Breast epithelium (tissue), 3 donors: ENCODE results near the gene ODAD4.

Experiments used
- CTCF ChIP-seq, 3 donors: fragments of 450-650 bp; IDR thresholded peaks; one replicate each; pipeline ENCODE4 v1.5.1; 2016 to 2017; ENCODE audit warnings: antibody characterized with exemption in 3 of 3, mild to moderate bottlenecking in 3 of 3, moderate library complexity in 3 of 3
- POLR2A ChIP-seq: fragments of 450-650 bp; IDR thresholded peaks from one replicate; pipeline ENCODE4 v1.6.1; 2016; ENCODE audit warnings: antibody characterized with exemption, mild to moderate bottlenecking, moderate library complexity
- POLR2AphosphoS5 ChIP-seq, 3 donors: sonication (generic); formaldehyde crosslinking; IDR thresholded peaks; one replicate each; pipeline ENCODE4 v1.6.1; 2017; ENCODE audit warnings: antibody characterized with exemption in 3 of 3

GRCh38 chr17:41948762-41949460 lies 18.5 kb downstream of the ODAD4 start:
- TF ChIP-seq CTCF (IDR thresholded peaks at IDR 0.05): no peak
- TF ChIP-seq POLR2A: no peak
- TF ChIP-seq POLR2AphosphoS5 (IDR thresholded peaks at IDR 0.05): no peak
